IMR-90 (cell line): ENCODE data around the gene OR1F1. TPM values are rescaled to one million over a fixed set of nuclear protein-coding genes. Genes with fewer than 3 reads are reported as not detected.

Experiments
- ATAC-seq: fragments of 200-7000 bp; cut with Tn5 transposase; 2 replicates; pipeline ENCODE4 v1.9.1; 2020; ENCODE audit warnings: low read depth, mild to moderate bottlenecking, moderate library complexity
- BruUV-seq: library from RNA; stranded (reverse); fragments of 400-500 nt; replicated peaks from 2 replicates; lab custom pipeline; 2021; lab: Mats Ljungman, UMichigan
- CTCF ChIA-PET: fragments of 300-600 bp; formaldehyde crosslinking; extraction: SDS; loops from one replicate; lab custom pipeline; 2021; ENCODE audit warnings: antibody characterized with exemption; lab: Yijun Ruan, JAX
- POLR2A ChIA-PET: fragments of 300-600 bp; sonication (Branson Sonifier 250); formaldehyde crosslinking; loops from one replicate; lab custom pipeline; 2022; ENCODE audit warnings: antibody characterized with exemption; ENCODE audit not compliant: unreplicated experiment; lab: Charles Lee
- DNase-seq: peaks from one replicate; pipeline ENCODE4 v3.0.0; 2013
- H2AFZ ChIP-seq: replicated peaks from 2 replicates; pipeline ENCODE3; 2013; ENCODE audit warnings: low read length, mild to moderate bottlenecking; ENCODE audit not compliant: poor library complexity
- H2AK5ac ChIP-seq: 2 replicates; pipeline ENCODE4 v1.6.1; 2013; ENCODE audit warnings: low read depth, low read length, inconsistent platforms
- H2AK9ac ChIP-seq: replicated peaks from 2 replicates; pipeline ENCODE3; 2013; ENCODE audit warnings: mild to moderate bottlenecking, low read depth, low read length, moderate library complexity; ENCODE audit not compliant: poor library complexity
- H2BK120ac ChIP-seq: 2 replicates; pipeline ENCODE4 v1.6.1; 2013; ENCODE audit warnings: low read depth, low read length, inconsistent platforms
- H2BK15ac ChIP-seq: 3 replicates; pipeline ENCODE4 v1.6.1; 2013; ENCODE audit warnings: low read depth, low read length, inconsistent platforms
- H2BK20ac ChIP-seq: 2 replicates; pipeline ENCODE4 v1.6.1; 2013; ENCODE audit warnings: low read depth, mild to moderate bottlenecking, inconsistent platforms, low read length, moderate library complexity
- H2BK5ac ChIP-seq: 2 replicates; pipeline ENCODE4 v1.6.1; 2013; ENCODE audit warnings: mild to moderate bottlenecking, low read depth, low read length, inconsistent platforms; ENCODE audit not compliant: poor library complexity, severe bottlenecking
- H3K14ac ChIP-seq: replicated peaks from 2 replicates; pipeline ENCODE4 v1.6.1; 2013; ENCODE audit warnings: low read depth, low read length, inconsistent platforms
- H3K18ac ChIP-seq: 2 replicates; pipeline ENCODE4 v1.6.1; 2013; ENCODE audit warnings: low read depth, low read length, control low read depth
- H3K23ac ChIP-seq: 2 replicates; pipeline ENCODE4 v1.6.1; 2013; ENCODE audit warnings: low read depth, low read length, inconsistent platforms
- H3K27ac ChIP-seq: 2 replicates; pipeline ENCODE4 v1.5.1; 2013; ENCODE audit warnings: mild to moderate bottlenecking, control low read depth, low read length; ENCODE audit not compliant: insufficient read depth
- H3K27me3 ChIP-seq: 2 replicates; pipeline ENCODE4 v1.6.1; 2013; ENCODE audit warnings: low read length; ENCODE audit not compliant: control insufficient read depth, insufficient read depth
- H3K36me3 ChIP-seq: 2 replicates; pipeline ENCODE4 v1.6.1; 2013; ENCODE audit warnings: low read length, mixed read lengths; ENCODE audit not compliant: control insufficient read depth, insufficient read depth
- H3K4ac ChIP-seq: 2 replicates; pipeline ENCODE4 v1.6.1; 2013; ENCODE audit warnings: low read depth, low read length, inconsistent platforms
- H3K4me1 ChIP-seq: 2 replicates; pipeline ENCODE4 v1.6.1; 2013; ENCODE audit warnings: low read length, mixed read lengths; ENCODE audit not compliant: control insufficient read depth, insufficient read depth
- H3K4me2 ChIP-seq: 2 replicates; pipeline ENCODE4 v1.6.1; 2013; ENCODE audit warnings: low read depth, mild to moderate bottlenecking, control low read depth, low read length, moderate library complexity
- H3K4me3 ChIP-seq: 2 replicates; pipeline ENCODE4 v1.5.1; 2013; ENCODE audit warnings: low read depth, mild to moderate bottlenecking, control low read depth, low read length, moderate library complexity; ENCODE audit not compliant: insufficient read depth
- H3K56ac ChIP-seq: 2 replicates; pipeline ENCODE4 v1.6.1; 2013; ENCODE audit warnings: low read length, inconsistent platforms; ENCODE audit not compliant: insufficient read depth; ENCODE audit errors: extremely low read depth
- H3K79me1 ChIP-seq, 2 experiments: 2 replicates each; pipeline ENCODE4 v1.6.1; 2013; ENCODE audit warnings: low read length in 2 of 2, inconsistent platforms in 1 of 2, low read depth in 1 of 2
- H3K9ac ChIP-seq: 2 replicates; pipeline ENCODE4 v1.6.1; 2013; ENCODE audit warnings: low read depth, low read length, control low read depth
- H3K9me1 ChIP-seq: 2 replicates; pipeline ENCODE4 v1.6.1; 2013; ENCODE audit warnings: low read length, inconsistent platforms; ENCODE audit not compliant: insufficient read depth
- H3K9me3 ChIP-seq: 2 replicates; pipeline ENCODE4 v1.6.1; 2013; ENCODE audit warnings: low read length; ENCODE audit not compliant: control insufficient read depth, insufficient read depth
- H4K20me1 ChIP-seq: 2 replicates; pipeline ENCODE4 v1.6.1; 2013; ENCODE audit warnings: low read length, inconsistent platforms; ENCODE audit not compliant: insufficient read depth
- H4K5ac ChIP-seq: 2 replicates; pipeline ENCODE4 v1.6.1; 2013; ENCODE audit warnings: mild to moderate bottlenecking, low read depth, low read length, control low read depth
- H4K8ac ChIP-seq, 2 experiments: 2 replicates each; pipeline ENCODE4 v1.6.1; 2013; ENCODE audit warnings: low read depth in 2 of 2, low read length in 2 of 2, control low read depth in 1 of 2, inconsistent platforms in 1 of 2
- H4K91ac ChIP-seq: 2 replicates; pipeline ENCODE4 v1.6.1; 2013; ENCODE audit warnings: low read depth, low read length, inconsistent platforms; ENCODE audit not compliant: insufficient read depth
- BHLHE40 ChIP-seq: fragments of 150-350 bp; IDR thresholded peaks from 2 replicates; pipeline ENCODE4 v1.6.1; 2016; ENCODE audit warnings: mild to moderate bottlenecking, low read depth, low read length
- CEBPB ChIP-seq: IDR thresholded peaks from 2 replicates; pipeline ENCODE4 v1.6.1; 2012; ENCODE audit warnings: low read depth, low read length, improper control_type of control experiment
- CHD1 ChIP-seq: IDR thresholded peaks from 2 replicates; pipeline ENCODE4 v1.6.1; 2012; ENCODE audit warnings: low read depth, low read length, improper control_type of control experiment
- FOS ChIP-seq: fragments of 150-350 bp; IDR thresholded peaks from 2 replicates; pipeline ENCODE4 v1.6.1; 2016; ENCODE audit warnings: low read depth, low read length
- MAFK ChIP-seq: IDR thresholded peaks from 2 replicates; pipeline ENCODE4 v1.6.1; 2012; ENCODE audit warnings: low read depth, low read length, improper control_type of control experiment
- MAZ ChIP-seq: IDR thresholded peaks from 2 replicates; pipeline ENCODE4 v1.6.1; 2012; ENCODE audit warnings: low read depth, mild to moderate bottlenecking, low read length, improper control_type of control experiment, moderate library complexity, borderline replicate concordance
- MXI1 ChIP-seq: IDR thresholded peaks from 2 replicates; pipeline ENCODE4 v1.6.1; 2012; ENCODE audit warnings: low read depth, mild to moderate bottlenecking, low read length, moderate library complexity, borderline replicate concordance
- NFE2L2 ChIP-seq: fragments of 150-350 bp; IDR thresholded peaks from 2 replicates; pipeline ENCODE4 v1.6.1; 2016; ENCODE audit warnings: low read depth, mild to moderate bottlenecking, low read length
- POLR2A ChIP-seq: IDR thresholded peaks from 2 replicates; pipeline ENCODE4 v1.6.1; 2012; ENCODE audit warnings: mild to moderate bottlenecking, low read depth, low read length
- RAD21 ChIP-seq: IDR thresholded peaks from 2 replicates; pipeline ENCODE4 v1.6.1; 2012; ENCODE audit warnings: low read length, improper control_type of control experiment
- RCOR1 ChIP-seq: IDR thresholded peaks from 2 replicates; pipeline ENCODE4 v1.6.1; 2012; ENCODE audit warnings: mild to moderate bottlenecking, low read length, improper control_type of control experiment; ENCODE audit not compliant: insufficient replicate concordance
- RFX5 ChIP-seq: IDR thresholded peaks from 2 replicates; pipeline ENCODE4 v1.8.0; 2012; ENCODE audit warnings: low read depth, mild to moderate bottlenecking, low read length, moderate library complexity
- SMC3 ChIP-seq: fragments of 150-350 bp; IDR thresholded peaks from 2 replicates; pipeline ENCODE4 v1.6.1; 2016; ENCODE audit warnings: low read depth, mild to moderate bottlenecking, antibody characterized with exemption, low read length, moderate library complexity
- USF2 ChIP-seq: fragments of 150-350 bp; IDR thresholded peaks from 2 replicates; pipeline ENCODE4 v1.6.1; 2017; ENCODE audit warnings: mild to moderate bottlenecking, antibody characterized with exemption, low read length, low read depth
- WGBS, 2 experiments: methylation state at CpG; one replicate each; pipeline versions ENCODE4 v1.1.5 to v1.1.7; 2013; ENCODE audit warnings: missing lambda C conversion rate in 2 of 2; ENCODE audit not compliant: insufficient read length in 1 of 2; ENCODE audit errors: extremely low coverage in 2 of 2; 5-methylcytosine and 5-hydroxymethylcytosine counted together
- dilution Hi-C: fragments of 300-500 bp; cut with HindIII; formaldehyde crosslinking; loops from one replicate; pipeline ENCODE4 v1.14.3; 2018; ENCODE audit warnings: low sequenced_read_pairs; ENCODE audit not compliant: unreplicated experiment
- in situ Hi-C: fragments of 300-500 bp; cut with MboI; formaldehyde crosslinking; loops from 3 replicates; pipeline ENCODE4 v1.14.3; 2019; ENCODE audit warnings: low sequenced_read_pairs, inconsistent platforms, mixed read lengths
- intact Hi-C: fragments of 100-400 bp; cut with micrococcal nuclease; formaldehyde crosslinking; loops from 2 replicates; pipeline ENCODE4 v1.10.0; 2022
- polyA plus RNA-seq, 3 experiments: library from polyadenylated mRNA; depleted of rRNA; stranded (reverse); fragments of >200 nt; gene quantifications; 2 replicates each; pipeline ENCODE4 v1.2.3, GENCODE V29; 2012; ENCODE audit warnings: low replicate concordance in 1 of 3
- total RNA-seq: library from RNA; depleted of rRNA; stranded (reverse); fragments of >200 nt; gene quantifications from 2 replicates; pipeline ENCODE4 v1.2.3, GENCODE V29; 2012
- TF ChIP-seq, protein P1 (sequence below): fragments of 150-350 bp; IDR thresholded peaks from 2 replicates; pipeline ENCODE4 v1.6.1; 2016; ENCODE audit warnings: low read depth, mild to moderate bottlenecking, low read length, moderate library complexity, borderline replicate concordance
- TF ChIP-seq, protein P2 (sequence below): conservative IDR thresholded peaks from 2 replicates; pipeline ENCODE4 v1.5.1; 2012; ENCODE audit warnings: mild to moderate bottlenecking, low read depth, low read length, improper control_type of control experiment

OR1F1 gene
- total and polyA plus RNA-seq, 2 of the 4 experiments (the other 2 are of a cell fraction), result 0.12 TPM; not detected in 1

- no peak for DNase-seq
- Histone ChIP-seq H4K91ac (no peak overlapping the region), H2BK20ac (no peak overlapping the region), H3K36me3 (no peaks in the 10 kb centered on the region), H3K9me1 (no peaks in the 10 kb centered on the region), H3K9me3 (no peaks in the 10 kb centered on the region), H2BK120ac (no peak overlapping the region), H3K79me1 (no peaks in the 10 kb centered on the region), H2BK15ac (no peak overlapping the region), H2BK5ac (no peak overlapping the region), H3K4me1 (no peaks in the 10 kb centered on the region), H4K20me1 (no peaks in the 10 kb centered on the region), H3K18ac (no peak overlapping the region), H3K27me3 (peaks cover 15% of the 10 kb centered on the region), H3K4me3 (no peak overlapping the region), H3K4me2 (no peak overlapping the region), H4K8ac (no peak overlapping the region), H2AFZ (no peak overlapping the region), H4K5ac (no peak overlapping the region), H2AK5ac (no peak overlapping the region), H3K23ac (no peak overlapping the region), H2AK9ac (no peak overlapping the region), H3K27ac (no peak overlapping the region), H3K14ac (no peak overlapping the region), H3K9ac (no peak overlapping the region), H3K4ac (no peak overlapping the region), H3K56ac (no peak overlapping the region)
- no peak for TF ChIP-seq BHLHE40
- TF ChIP-seq, protein P1, sequence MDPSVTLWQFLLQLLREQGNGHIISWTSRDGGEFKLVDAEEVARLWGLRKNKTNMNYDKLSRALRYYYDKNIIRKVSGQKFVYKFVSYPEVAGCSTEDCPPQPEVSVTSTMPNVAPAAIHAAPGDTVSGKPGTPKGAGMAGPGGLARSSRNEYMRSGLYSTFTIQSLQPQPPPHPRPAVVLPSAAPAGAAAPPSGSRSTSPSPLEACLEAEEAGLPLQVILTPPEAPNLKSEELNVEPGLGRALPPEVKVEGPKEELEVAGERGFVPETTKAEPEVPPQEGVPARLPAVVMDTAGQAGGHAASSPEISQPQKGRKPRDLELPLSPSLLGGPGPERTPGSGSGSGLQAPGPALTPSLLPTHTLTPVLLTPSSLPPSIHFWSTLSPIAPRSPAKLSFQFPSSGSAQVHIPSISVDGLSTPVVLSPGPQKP, result no peak
- TF ChIP-seq CEBPB, result no peak
- TF ChIP-seq USF2, result no peak
- TF ChIP-seq RAD21, result no peak
- TF ChIP-seq RFX5, result no peak
- TF ChIP-seq, protein P2, sequence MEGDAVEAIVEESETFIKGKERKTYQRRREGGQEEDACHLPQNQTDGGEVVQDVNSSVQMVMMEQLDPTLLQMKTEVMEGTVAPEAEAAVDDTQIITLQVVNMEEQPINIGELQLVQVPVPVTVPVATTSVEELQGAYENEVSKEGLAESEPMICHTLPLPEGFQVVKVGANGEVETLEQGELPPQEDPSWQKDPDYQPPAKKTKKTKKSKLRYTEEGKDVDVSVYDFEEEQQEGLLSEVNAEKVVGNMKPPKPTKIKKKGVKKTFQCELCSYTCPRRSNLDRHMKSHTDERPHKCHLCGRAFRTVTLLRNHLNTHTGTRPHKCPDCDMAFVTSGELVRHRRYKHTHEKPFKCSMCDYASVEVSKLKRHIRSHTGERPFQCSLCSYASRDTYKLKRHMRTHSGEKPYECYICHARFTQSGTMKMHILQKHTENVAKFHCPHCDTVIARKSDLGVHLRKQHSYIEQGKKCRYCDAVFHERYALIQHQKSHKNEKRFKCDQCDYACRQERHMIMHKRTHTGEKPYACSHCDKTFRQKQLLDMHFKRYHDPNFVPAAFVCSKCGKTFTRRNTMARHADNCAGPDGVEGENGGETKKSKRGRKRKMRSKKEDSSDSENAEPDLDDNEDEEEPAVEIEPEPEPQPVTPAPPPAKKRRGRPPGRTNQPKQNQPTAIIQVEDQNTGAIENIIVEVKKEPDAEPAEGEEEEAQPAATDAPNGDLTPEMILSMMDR, result no peak
- no peak for TF ChIP-seq NFE2L2
- TF ChIP-seq MAZ, result no peak
- TF ChIP-seq CHD1, result no peak
- no peak for TF ChIP-seq POLR2A
- TF ChIP-seq FOS, result no peak
- TF ChIP-seq RCOR1, result no peak
- TF ChIP-seq MXI1, result no peak
- no peak for TF ChIP-seq MAFK
- no peak for TF ChIP-seq SMC3
- POLR2A ChIA-PET, result no interaction called here
- dilution Hi-C loops, result no loop called here
- no CpG with 5 or more reads among the region's 6 CpGs for WGBS, 2 experiments
- BruUV-seq, result no TSS peak
- no peak for ATAC-seq
- in situ Hi-C loops, result no loop called here
- CTCF ChIA-PET, result no interaction called here
- intact Hi-C loops, result no loop called here
Observed at GRCh38 chr16:3243882-3244281, 55.9 kb downstream of the OR1F1 start.
